CD4-positive, alpha-beta T cell treated with Interleukin-10 for 1 hour (primary cell): ENCODE data around the gene PIEZO2.
"Not testable (repeated sequence)": the region's sequence is repeated elsewhere in the genome, so short reads cannot be mapped to it uniquely, and the experiment has no call there.

Experiments
- DNase-seq: peaks from one replicate; pipeline ENCODE4 v3.0.0-alpha.2; 2020

PIEZO2 gene

GRCh38 chr18:10878703-10879102 lies 270.7 kb downstream of the PIEZO2 start:
- no peak for DNase-seq

GRCh38 chr18:10877987-10878386 lies 271.4 kb downstream of the PIEZO2 start:
- no peak for DNase-seq

- DNase-seq = no peak
Measured at GRCh38 chr18:10875811-10876210, 273.6 kb downstream of the PIEZO2 start.

GRCh38 chr18:10872304-10872703 lies 277.1 kb downstream of the PIEZO2 start:
- DNase-seq = no peak

GRCh38 chr18:10864722-10865121 lies 284.6 kb downstream of the PIEZO2 start:
- no peak for DNase-seq

- DNase-seq = no peak
Measured at GRCh38 chr18:10863026-10863425, 286.3 kb downstream of the PIEZO2 start.

GRCh38 chr18:10860928-10861327 lies 288.4 kb downstream of the PIEZO2 start:
- no peak for DNase-seq

GRCh38 chr18:10860382-10860781 lies 289.0 kb downstream of the PIEZO2 start:
- DNase-seq = no peak

- no peak for DNase-seq
Measured at GRCh38 chr18:10858477-10858876, 290.9 kb downstream of the PIEZO2 start.

GRCh38 chr18:10856132-10856531 lies 293.2 kb downstream of the PIEZO2 start:
- DNase-seq = no peak

- no peak for DNase-seq
Measured at GRCh38 chr18:10852385-10853303, 296.7 kb downstream of the PIEZO2 start.

- peak; percentile 33 for DNase-seq
Measured at GRCh38 chr18:10851824-10852319, 297.5 kb downstream of the PIEZO2 start.

GRCh38 chr18:10850840-10851239 lies 298.5 kb downstream of the PIEZO2 start:
- DNase-seq = no peak

- DNase-seq = no peak
Measured at GRCh38 chr18:10850216-10850615, 299.2 kb downstream of the PIEZO2 start.

GRCh38 chr18:10847907-10848306 lies 301.5 kb downstream of the PIEZO2 start:
- no peak for DNase-seq

- no peak for DNase-seq
Measured at GRCh38 chr18:10847408-10847790, 302.0 kb downstream of the PIEZO2 start.

- DNase-seq = no peak
Measured at GRCh38 chr18:10846657-10847407, 302.5 kb downstream of the PIEZO2 start.

- DNase-seq = not testable (repeated sequence)
Measured at GRCh38 chr18:10846035-10846434, 303.3 kb downstream of the PIEZO2 start.

- no peak for DNase-seq
Measured at GRCh38 chr18:10843565-10843964, 305.8 kb downstream of the PIEZO2 start.

GRCh38 chr18:10842861-10843260 lies 306.5 kb downstream of the PIEZO2 start:
- DNase-seq = no peak

GRCh38 chr18:10842371-10842770 lies 307.0 kb downstream of the PIEZO2 start:
- no peak for DNase-seq

GRCh38 chr18:10841203-10841602 lies 308.2 kb downstream of the PIEZO2 start:
- DNase-seq = no peak

- no peak for DNase-seq
Measured at GRCh38 chr18:10840743-10841142, 308.6 kb downstream of the PIEZO2 start.

- DNase-seq = no peak
Measured at GRCh38 chr18:10839421-10839820, 309.9 kb downstream of the PIEZO2 start.
